H1 (cell line): ENCODE measurements around the gene NUP188. TPM values are rescaled to one million over a fixed set of nuclear protein-coding genes. Genes with fewer than 3 reads are reported as not detected.

Experiments
- CTCF ChIA-PET: fragments of 300-600 bp; sonication (Branson Sonifier 250); formaldehyde crosslinking; loops from one replicate; lab custom pipeline; 2021; ENCODE audit not compliant: partially characterized antibody; lab: Charles Lee
- POLR2A ChIA-PET: fragments of 300-600 bp; sonication (Branson Sonifier 250); formaldehyde crosslinking; loops from one replicate; lab custom pipeline; 2021; ENCODE audit warnings: inconsistent platforms; ENCODE audit not compliant: partially characterized antibody; lab: Charles Lee
- DNase-seq, 2 experiments: peaks; one replicate each; pipeline versions ENCODE4 v3.0.0 to v3.0.0-alpha.2; 2010 to 2022; ENCODE audit warnings: low spot score in 2 of 2, low read depth in 1 of 2, mixed read lengths in 1 of 2
- FAIRE-seq: peaks from 2 replicates; lab custom pipeline; 2011; peaks lifted over from hg19 to GRCh38; lab: Jason Lieb, UNC
- H2AFZ ChIP-seq: 2 replicates; pipeline ENCODE4 v1.8.1; 2012; ENCODE audit warnings: low read length, inconsistent platforms
- H2AK5ac ChIP-seq: 2 replicates; pipeline ENCODE4 v1.6.1; 2013; ENCODE audit warnings: low read depth, low read length
- H2BK120ac ChIP-seq: replicated peaks from 2 replicates; pipeline ENCODE3; 2013; ENCODE audit warnings: low read depth, low read length, inconsistent platforms
- H2BK12ac ChIP-seq: 2 replicates; pipeline ENCODE4 v1.6.1; 2013; ENCODE audit warnings: low read depth, low read length
- H2BK15ac ChIP-seq: 2 replicates; pipeline ENCODE4 v1.6.1; 2013; ENCODE audit warnings: low read length
- H2BK20ac ChIP-seq: 2 replicates; pipeline ENCODE4 v1.6.1; 2013; ENCODE audit warnings: low read length
- H2BK5ac ChIP-seq: 2 replicates; pipeline ENCODE4 v1.6.1; 2013; ENCODE audit warnings: low read depth, low read length
- H3K14ac ChIP-seq: 2 replicates; pipeline ENCODE4 v1.6.1; 2013; ENCODE audit warnings: inconsistent platforms; ENCODE audit not compliant: insufficient read length
- H3K18ac ChIP-seq: 2 replicates; pipeline ENCODE4 v1.6.1; 2013; ENCODE audit warnings: low read length; ENCODE audit errors: extremely low read depth
- H3K23ac ChIP-seq: 2 replicates; pipeline ENCODE4 v1.6.1; 2013; ENCODE audit warnings: inconsistent platforms; ENCODE audit not compliant: insufficient read length
- H3K23me2 ChIP-seq: 2 replicates; pipeline ENCODE4 v1.6.1; 2013; ENCODE audit warnings: low read depth, low read length
- H3K27ac ChIP-seq: 2 replicates; pipeline ENCODE4 v1.6.1; 2011; ENCODE audit warnings: low read depth, low read length, inconsistent platforms
- H3K27me3 ChIP-seq, 4 experiments: replicated peaks in 1 of 4; 1 replicate in 1 of 4; 2 replicates in 3 of 4; pipeline versions ENCODE4 v1.6.1 to v1.8.1; 2011 to 2013; ENCODE audit warnings: low read length in 3 of 4, mild to moderate bottlenecking in 3 of 4, inconsistent platforms in 2 of 4, mixed read lengths in 2 of 4, moderate library complexity in 1 of 4; ENCODE audit not compliant: control insufficient read depth in 3 of 4, insufficient read depth in 3 of 4; ENCODE audit errors: extremely low read depth in 1 of 4
- H3K36me3 ChIP-seq, 4 experiments: 2 replicates each; pipeline versions ENCODE4 v1.6.1 to v1.8.1; 2011 to 2013; ENCODE audit warnings: mild to moderate bottlenecking in 4 of 4, low read length in 3 of 4, moderate library complexity in 2 of 4, control low read depth in 1 of 4, inconsistent platforms in 1 of 4; ENCODE audit not compliant: insufficient read depth in 4 of 4, control insufficient read depth in 2 of 4
- H3K4ac ChIP-seq: replicated peaks from 2 replicates; pipeline ENCODE3; 2013; ENCODE audit warnings: low read length, low read depth, mixed read lengths, inconsistent platforms; ENCODE audit not compliant: insufficient read length
- H3K4me1 ChIP-seq, 4 experiments: replicated peaks in 1 of 4; 1 replicate in 1 of 4; 2 replicates in 3 of 4; pipeline versions ENCODE4 v1.6.1 to v1.8.1; 2011 to 2013; ENCODE audit warnings: low read length in 3 of 4, inconsistent platforms in 2 of 4, mixed read lengths in 1 of 4; ENCODE audit not compliant: insufficient read depth in 4 of 4, control insufficient read depth in 3 of 4
- H3K4me2 ChIP-seq, 2 experiments: 2 replicates each; pipeline versions ENCODE4 v1.6.1 to v1.8.1; 2011 to 2013; ENCODE audit warnings: low read depth in 2 of 2, low read length in 2 of 2, control low read depth in 1 of 2, inconsistent platforms in 1 of 2, mild to moderate bottlenecking in 1 of 2; ENCODE audit not compliant: insufficient read depth in 1 of 2
- H3K4me3 ChIP-seq, 4 experiments: fragments of 200-600, 300-600 bp in 1 of 4; sonication (generic), shearing (Covaris generic), sonication (Bioruptor Twin) in 1 of 4; 2 replicates each; pipeline versions ENCODE4 v1.5.1 to v1.8.1; 2011 to 2016; ENCODE audit warnings: low read length in 4 of 4, low read depth in 3 of 4, control low read depth in 2 of 4, inconsistent platforms in 2 of 4, mild to moderate bottlenecking in 2 of 4, mixed read lengths in 1 of 4, moderate library complexity in 1 of 4; ENCODE audit not compliant: insufficient read depth in 2 of 4; ENCODE audit errors: extremely low read depth in 1 of 4
- H3K56ac ChIP-seq: replicated peaks from 2 replicates; pipeline ENCODE3; 2013; ENCODE audit warnings: low read depth, mild to moderate bottlenecking, mixed read lengths, low read length, inconsistent platforms; ENCODE audit not compliant: insufficient read length
- H3K79me1 ChIP-seq: 2 replicates; pipeline ENCODE4 v1.6.1; 2013; ENCODE audit warnings: low read depth, low read length, control low read depth
- H3K79me2 ChIP-seq, 2 experiments: 2 replicates each; pipeline versions ENCODE4 v1.6.1 to v1.8.1; 2012 to 2013; ENCODE audit warnings: low read length in 2 of 2, mild to moderate bottlenecking in 2 of 2, inconsistent platforms in 1 of 2; ENCODE audit not compliant: insufficient read depth in 2 of 2, control insufficient read depth in 1 of 2
- H3K9ac ChIP-seq, 4 experiments: replicated peaks in 1 of 4; 1 replicate in 1 of 4; 2 replicates in 3 of 4; pipeline versions ENCODE4 v1.6.1 to v1.8.1; 2011 to 2013; ENCODE audit warnings: low read depth in 3 of 4, low read length in 3 of 4, control low read depth in 2 of 4, mild to moderate bottlenecking in 2 of 4, moderate library complexity in 2 of 4, inconsistent platforms in 1 of 4; ENCODE audit errors: extremely low read depth in 1 of 4
- H3K9me3 ChIP-seq, 2 experiments: 2 replicates each; pipeline versions ENCODE4 v1.6.1 to v1.8.1; 2012 to 2013; ENCODE audit warnings: mild to moderate bottlenecking in 2 of 2, moderate library complexity in 2 of 2, control low read depth in 1 of 2, inconsistent platforms in 1 of 2, low read depth in 1 of 2, low read length in 1 of 2, mixed read lengths in 1 of 2; ENCODE audit not compliant: insufficient read depth in 2 of 2
- H4K20me1 ChIP-seq, 2 experiments: replicated peaks in 1 of 2; 2 replicates each; pipeline versions ENCODE3 to v1.8.1; 2011 to 2013; ENCODE audit warnings: inconsistent platforms in 2 of 2, low read length in 2 of 2, mild to moderate bottlenecking in 1 of 2; ENCODE audit not compliant: insufficient read depth in 2 of 2, control insufficient read depth in 1 of 2
- H4K5ac ChIP-seq: 2 replicates; pipeline ENCODE4 v1.6.1; 2013; ENCODE audit warnings: low read length, low read depth, mixed read lengths, inconsistent platforms; ENCODE audit not compliant: insufficient read length
- H4K8ac ChIP-seq: 2 replicates; pipeline ENCODE4 v1.8.0; 2013; ENCODE audit warnings: mild to moderate bottlenecking, moderate library complexity, low read length, inconsistent platforms; ENCODE audit not compliant: insufficient read depth; ENCODE audit errors: extremely low read depth
- H4K91ac ChIP-seq: replicated peaks from 2 replicates; pipeline ENCODE3; 2013; ENCODE audit warnings: low read length, mixed read lengths, inconsistent platforms; ENCODE audit not compliant: insufficient read length
- CEBPB ChIP-seq: IDR thresholded peaks from 2 replicates; pipeline ENCODE4 v1.6.1; 2012; ENCODE audit warnings: low read depth, low read length
- KDM4A ChIP-seq: IDR thresholded peaks from one replicate; pipeline ENCODE4 v1.7.1; 2012; ENCODE audit warnings: low read depth, mild to moderate bottlenecking, moderate library complexity, low read length, inconsistent platforms; ENCODE audit not compliant: severe bottlenecking
- POLR2AphosphoS5 ChIP-seq: IDR thresholded peaks from 2 replicates; pipeline ENCODE4 v1.6.1; 2011; ENCODE audit warnings: low read depth, low read length
- RAD21 ChIP-seq, 2 experiments: IDR thresholded peaks in 1 of 2; conservative IDR thresholded peaks in 1 of 2; 2 replicates each; pipeline ENCODE4 v1.6.1; 2011; ENCODE audit warnings: low read depth in 2 of 2, low read length in 2 of 2, improper control_type of control experiment in 1 of 2, inconsistent platforms in 1 of 2, mild to moderate bottlenecking in 1 of 2, moderate library complexity in 1 of 2
- SIX5 ChIP-seq: IDR thresholded peaks from 2 replicates; pipeline ENCODE4 v1.6.1; 2011; ENCODE audit warnings: mild to moderate bottlenecking, low read depth, low read length
- SUZ12 ChIP-seq: fragments of 200-600 bp; sonication (generic); IDR thresholded peaks from 2 replicates; pipeline ENCODE4 v1.6.1; 2012; ENCODE audit warnings: mild to moderate bottlenecking, inconsistent platforms, low read length, moderate library complexity, mixed read lengths
- WGBS, 2 experiments: shearing (Covaris generic) in 1 of 2; methylation state at CpG; one replicate each; pipeline versions ENCODE4 v1.1.6 to v1.1.7; 2013 to 2015; ENCODE audit warnings: low lambda C conversion rate in 2 of 2, mixed read lengths in 2 of 2, inconsistent platforms in 1 of 2, low coverage in 1 of 2, missing lambda C conversion rate in 1 of 2; ENCODE audit not compliant: insufficient replicate concordance in 2 of 2, insufficient coverage in 1 of 2, insufficient read length in 1 of 2; ENCODE audit errors: extremely low coverage in 1 of 2, missing lambda C conversion rate in 1 of 2; 5-methylcytosine and 5-hydroxymethylcytosine counted together
- polyA plus RNA-seq, 7 experiments: library from polyadenylated mRNA; depleted of rRNA in 3 of 7; stranded (reverse) in 5 of 7; unstranded in 2 of 7; fragments of >200 nt in 5 of 7; fragments of 200-250 nt in 2 of 7; gene quantifications; 1 replicate in 5 of 7; 2 replicates in 1 of 7; 4 replicates in 1 of 7; pipeline versions ENCODE4 v1.2.1 to v1.2.3, GENCODE V29; 2011 to 2013; ENCODE audit warnings: missing spikeins in 2 of 7, mixed read lengths in 2 of 7
- total RNA-seq: library from RNA; stranded (reverse); fragmentation: NEBNext Ultra II Directional; extraction: Animal tissue kit (Norgen Biotek cat#: 25700); gene quantifications from 2 replicates; pipeline ENCODE4 v1.2.1, GENCODE V29; 2021

The NUP188 gene
- total and polyA plus RNA-seq, 2 of the 8 experiments (the other 6 are each of a cell fraction or from before 2014, with no cell fraction given): 90.1 to 111 TPM

DNA sequence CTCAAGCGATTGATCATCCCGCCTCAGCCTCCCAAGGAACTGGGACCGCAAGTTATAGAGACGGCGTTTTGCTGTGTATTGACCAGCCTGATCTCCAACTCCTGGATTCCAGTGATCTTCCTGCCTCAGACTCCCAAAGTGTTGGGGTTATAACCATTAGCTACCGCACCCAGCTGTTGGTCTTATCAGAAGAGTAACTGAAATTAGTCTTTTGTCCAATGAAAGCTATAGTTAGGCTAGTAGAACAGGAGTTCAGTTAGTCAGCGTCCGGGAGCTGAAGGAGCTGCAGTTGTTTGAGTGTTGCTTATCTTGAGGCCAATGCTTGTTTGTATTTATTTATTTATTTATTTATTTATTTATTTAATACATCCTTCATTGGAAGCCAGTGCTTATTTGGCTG is 85.7 kb downstream of the NUP188 start:
- Histone ChIP-seq H4K8ac (no peak overlapping the region), H3K23me2 (peaks cover 7% of the 10 kb centered on the region), H3K9ac (no peak overlapping the region), H3K79me2 (peaks cover 0 to 16% of the 10 kb centered on the region in 2 experiments; a peak in 2 of 4 replicates), H3K23ac (no peak overlapping the region), H3K4me1 (peaks cover 0 to 10% (median 5%) of the 10 kb centered on the region in 4 experiments; a peak in 5 of 7 replicates), H2BK15ac (no peak overlapping the region), H3K27me3 (no peaks in the 10 kb centered on the region), H2AK5ac (no peak overlapping the region), H4K20me1 (peaks cover 0 to 3% of the 10 kb centered on the region in 2 experiments), H3K56ac (no peak overlapping the region), H2BK20ac (no peak overlapping the region), H3K36me3 (no peaks in the 10 kb centered on the region), H4K91ac (no peak overlapping the region), H3K4me3 (no peak overlapping the region), H3K4me2 (no peak overlapping the region), H3K18ac (no peak overlapping the region), H3K27ac (no peak overlapping the region), H2BK12ac (no peak overlapping the region), H3K79me1 (peaks cover 4% of the 10 kb centered on the region), H3K4ac (no peak overlapping the region), H4K5ac (no peak overlapping the region), H2BK5ac (no peak overlapping the region), H2AFZ (no peak overlapping the region), H3K14ac (no peak overlapping the region), H2BK120ac (no peak overlapping the region), H3K9me3 (no peaks in the 10 kb centered on the region)
- FAIRE-seq: no peak
- 87% methylated on average over 8 of the region's 8 CpGs; no CpG with 5 or more reads in 1 of the 2 experiments for WGBS, 2 experiments
- ChIA-PET CTCF (interaction anchor here (0.6 to 1.3 kb wide), 2 partner anchors 14 to 23 kb away, joined by 3 read pairs; no protein-coding TSS in a partner anchor), POLR2A (interaction anchor here (1.2 kb wide), 1 partner anchor 11 kb away, joined by 5 read pairs; no protein-coding TSS in a partner anchor)
- TF ChIP-seq RAD21 (IDR thresholded peaks at IDR 0.05 in 1 of 2, conservative IDR thresholded peaks at IDR 0.05 in 1 of 2; ENCODE audit: low read depth in 2 of 2, low read length in 2 of 2) (no peak), SIX5 (no peak), SUZ12 (no peak), POLR2AphosphoS5 (no peak), KDM4A (no peak), CEBPB (no peak)
- DNase-seq: no peak
